SH-SY5Y (cell line): Measurements from ENCODE around the gene FAM221A.

ENCODE experiments used
- GATA2 ChIP-seq: IDR thresholded peaks from 2 replicates; pipeline ENCODE4 v1.6.1; 2011; ENCODE audit warnings: mild to moderate bottlenecking, low read depth, low read length
- GATA3 ChIP-seq: IDR thresholded peaks from 2 replicates; pipeline ENCODE4 v1.6.1; 2011; ENCODE audit warnings: low read depth, mild to moderate bottlenecking, low read length, moderate library complexity

Gene FAM221A, protein sequence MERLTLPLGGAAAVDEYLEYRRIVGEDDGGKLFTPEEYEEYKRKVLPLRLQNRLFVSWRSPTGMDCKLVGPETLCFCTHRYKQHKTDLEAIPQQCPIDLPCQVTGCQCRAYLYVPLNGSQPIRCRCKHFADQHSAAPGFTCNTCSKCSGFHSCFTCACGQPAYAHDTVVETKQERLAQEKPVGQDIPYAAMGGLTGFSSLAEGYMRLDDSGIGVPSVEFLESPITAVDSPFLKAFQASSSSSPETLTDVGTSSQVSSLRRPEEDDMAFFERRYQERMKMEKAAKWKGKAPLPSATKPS

GRCh38 chr7:23679898-23680413 is at the start of gene FAM221A:
Gene FAM221A, plus strand, starts transcription at chr7:23680199. Its CDS starts 20 bp downstream, at chr7:23680219.
- TF ChIP-seq GATA3 (no peak), GATA2 (no peak; the same call in 1 of the 2 replicates)

GRCh38 chr7:23633417-23633816 is 46.6 kb upstream of the FAM221A start:
- no peak for TF ChIP-seq GATA2
- TF ChIP-seq GATA3, result no peak

DNA sequence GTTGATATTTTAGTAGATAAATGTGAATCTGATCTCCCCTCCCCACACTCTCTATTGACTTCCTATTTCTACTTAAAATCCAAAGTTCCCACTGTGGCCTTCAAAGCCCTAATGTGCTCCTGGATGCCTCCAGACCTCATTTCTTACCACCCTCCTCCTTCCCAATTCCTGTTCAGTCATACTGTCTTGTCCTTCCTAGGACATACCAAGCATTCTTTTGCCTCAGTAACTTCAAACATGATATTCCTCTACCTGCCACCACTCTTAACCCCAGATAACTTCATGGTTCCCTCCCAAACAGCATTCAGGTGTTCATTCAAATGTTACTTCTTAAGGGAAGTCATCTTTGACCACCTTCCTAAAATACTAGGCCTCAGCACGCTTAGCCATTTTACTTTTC is 34.2 kb upstream of the FAM221A start:
- no peak for TF ChIP-seq GATA2

DNA sequence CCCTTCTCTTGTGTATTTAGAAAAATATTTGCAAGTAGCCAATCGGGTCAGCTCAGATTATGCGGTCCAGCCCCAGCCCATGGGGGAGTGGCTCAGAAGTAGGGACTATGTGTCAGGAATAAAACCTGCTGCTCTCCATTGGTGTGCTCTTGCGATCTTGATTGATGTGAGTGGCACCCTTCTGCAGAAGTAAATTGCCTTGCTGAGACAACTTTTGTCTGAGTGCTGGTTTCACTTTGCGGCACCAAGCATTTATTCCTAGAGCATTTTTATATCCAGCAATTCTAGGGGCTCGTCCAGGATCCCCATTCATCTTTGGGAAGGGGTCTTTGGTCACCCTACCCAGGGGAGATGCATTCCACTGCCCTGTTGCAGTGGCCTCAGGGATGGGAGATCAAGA is 26.1 kb upstream of the FAM221A start:
- no peak for TF ChIP-seq GATA2
- no peak for TF ChIP-seq GATA3

DNA sequence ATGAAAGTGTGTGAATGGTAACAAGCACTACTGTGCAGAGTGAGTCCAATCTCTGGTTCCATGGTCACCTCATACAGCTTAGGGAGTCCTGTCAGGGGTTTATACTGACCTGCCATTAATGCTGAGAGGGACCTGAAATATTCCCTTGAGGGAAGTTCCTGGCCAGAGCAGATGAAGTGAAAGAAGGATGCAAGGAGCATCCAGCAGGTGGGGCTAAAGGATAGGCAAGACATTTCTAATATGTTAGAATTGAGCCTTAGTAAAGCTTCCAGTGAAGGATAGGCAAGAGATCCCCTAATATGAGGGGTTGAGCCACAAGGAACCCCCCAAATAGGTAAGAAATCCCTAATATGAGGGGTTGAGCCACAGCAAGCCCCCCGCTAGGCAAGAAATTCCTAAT is 25.5 kb upstream of the FAM221A start:
- TF ChIP-seq GATA2 (no peak), GATA3 (no peak)

DNA sequence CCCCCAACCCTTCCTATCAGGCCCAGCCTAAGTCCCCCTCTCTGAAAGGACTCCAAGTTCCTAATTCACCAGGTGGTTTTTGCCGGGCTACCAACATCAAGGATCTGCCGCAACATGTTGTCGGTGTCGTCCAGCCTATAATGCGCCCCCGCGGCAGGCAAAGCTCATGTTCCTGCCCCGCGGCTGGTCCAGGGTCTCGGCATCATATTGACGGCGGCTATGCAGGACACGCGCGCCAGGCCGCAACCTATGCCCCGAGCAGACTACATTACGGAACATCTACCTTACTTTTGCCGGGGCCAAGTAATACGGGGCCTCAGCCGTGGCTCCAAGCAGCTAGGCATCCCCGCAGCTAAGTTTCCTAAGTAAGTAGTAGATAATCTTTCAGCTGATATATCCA is 24.6 kb upstream of the FAM221A start:
- TF ChIP-seq GATA3, result no peak
- no peak for TF ChIP-seq GATA2

- TF ChIP-seq GATA3, result no peak
- TF ChIP-seq GATA2, result no peak
Measured at GRCh38 chr7:23658831-23659427, 21.1 kb upstream of the FAM221A start.

DNA sequence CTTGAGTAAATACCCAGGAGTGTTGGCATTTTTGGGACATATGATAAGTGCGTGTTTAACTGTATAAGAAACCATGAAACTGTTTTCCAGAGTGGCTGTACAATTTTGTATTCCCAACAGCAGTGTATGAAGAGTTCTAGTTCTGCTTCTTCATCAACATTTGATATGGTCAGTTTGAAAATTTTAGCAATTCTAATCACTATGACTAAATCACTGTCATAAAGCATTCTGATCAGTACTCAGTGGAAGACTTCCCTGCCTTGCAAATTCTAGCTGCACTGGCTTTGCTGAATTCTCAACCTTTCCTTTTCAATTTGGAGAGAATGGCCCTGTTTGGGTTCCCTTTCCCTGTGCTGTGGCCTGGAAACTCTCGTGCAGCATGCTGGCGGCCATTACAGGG is 18.6 kb upstream of the FAM221A start:
- TF ChIP-seq GATA2 (no peak), GATA3 (no peak)

- TF ChIP-seq GATA3 (no peak), GATA2 (no peak)
Measured at GRCh38 chr7:23662124-23662983, 17.6 kb upstream of the FAM221A start.

DNA sequence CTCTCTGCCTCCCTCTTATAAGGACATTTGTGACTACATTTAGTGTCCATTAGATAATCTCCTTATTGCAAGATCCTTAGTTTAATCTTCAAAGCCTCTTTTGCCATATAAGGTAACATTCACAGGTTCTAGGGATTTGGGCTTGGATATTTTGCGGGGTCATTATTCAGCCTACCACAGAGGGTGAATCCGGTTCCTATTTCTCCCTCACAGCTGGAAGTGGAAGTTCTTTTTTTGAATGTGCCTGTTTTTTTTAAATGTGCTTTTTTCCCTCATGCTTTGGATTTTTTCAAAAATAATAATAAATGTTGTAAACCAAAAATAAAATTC is 17.1 kb upstream of the FAM221A start:
- no peak for TF ChIP-seq GATA3
- TF ChIP-seq GATA2, result no peak

- TF ChIP-seq GATA3, result no peak
- TF ChIP-seq GATA2, result no peak
Measured at GRCh38 chr7:23664122-23664521, 15.9 kb upstream of the FAM221A start.

GRCh38 chr7:23672033-23672432 is 8.0 kb upstream of the FAM221A start:
- TF ChIP-seq GATA2, result no peak
- TF ChIP-seq GATA3, result no peak

- TF ChIP-seq GATA3 (no peak), GATA2 (no peak)
Measured at GRCh38 chr7:23680414-23681405, 711 bp downstream of the FAM221A start.

DNA sequence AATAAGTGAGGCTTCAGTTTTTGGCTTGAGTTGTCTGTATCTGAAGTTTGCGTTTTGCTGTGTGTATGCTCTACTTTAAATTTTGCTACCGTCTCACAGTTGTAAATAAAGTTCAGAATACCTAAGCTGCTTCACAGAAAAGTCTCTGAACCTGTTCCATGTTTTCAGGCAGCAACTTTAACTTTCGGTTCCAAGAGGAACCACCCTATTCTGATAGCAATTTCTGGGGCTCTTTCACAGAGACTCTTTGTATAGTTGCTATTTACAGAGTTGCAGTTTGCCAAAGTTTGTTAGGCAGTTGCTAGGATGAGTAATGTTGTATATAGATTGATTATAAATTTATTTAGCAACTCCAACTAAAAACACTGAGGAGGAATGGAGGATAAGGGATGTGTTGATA is 5.7 kb downstream of the FAM221A start:
- TF ChIP-seq GATA3 (no peak), GATA2 (no peak)
